GM21528 (cell line): Measurements from ENCODE around the gene WTIP.

Experiments used
- ATAC-seq: cut with Tn5 transposase; IDR thresholded peaks from one replicate; pipeline ENCODE4 v1.9.1; 2021; ENCODE audit warnings: mild to moderate bottlenecking, moderate library complexity; ENCODE audit not compliant: unreplicated experiment, low FRiP score

The WTIP gene

DNA sequence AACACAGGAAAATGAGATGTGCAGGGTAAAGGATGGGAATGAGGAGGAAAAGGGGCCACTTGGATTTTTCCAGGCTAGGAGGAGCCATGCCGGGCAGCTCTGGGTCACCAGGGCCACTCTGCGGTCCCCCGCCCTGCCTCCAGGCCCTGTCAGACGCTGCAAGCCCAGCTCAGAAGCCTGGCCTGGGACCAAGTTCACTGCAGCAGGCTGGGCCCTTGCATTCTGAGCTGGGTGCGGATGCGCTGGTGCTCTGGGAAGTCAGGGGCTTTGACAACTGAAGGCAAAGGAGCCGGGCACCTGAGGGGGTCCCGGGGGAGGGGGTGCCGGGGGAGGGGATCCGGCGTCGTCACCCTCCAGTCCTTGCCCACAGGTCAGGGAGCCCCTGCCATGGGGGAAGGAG lies 77.5 kb downstream of the WTIP start:
- ATAC-seq: no peak

DNA sequence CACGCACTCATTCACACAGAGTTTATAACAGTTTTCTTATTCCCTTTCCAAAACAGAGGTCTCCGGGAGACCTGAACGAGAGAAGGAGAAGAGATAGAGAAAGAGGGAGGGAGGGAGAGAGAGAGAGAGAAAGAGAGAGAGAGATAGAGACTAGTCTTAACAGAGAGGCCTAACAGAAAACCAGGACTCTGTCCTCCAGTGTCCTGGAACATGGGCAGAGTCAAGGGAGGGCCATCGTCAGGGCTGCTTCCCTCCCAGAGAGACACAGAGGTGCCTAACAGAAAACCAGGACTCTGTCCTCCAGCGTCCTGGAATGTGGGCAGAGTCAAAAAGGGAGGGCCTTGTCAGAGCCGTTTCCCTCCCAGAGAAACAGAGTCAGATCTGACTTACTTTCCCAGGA lies 78.7 kb downstream of the WTIP start:
- ATAC-seq: no peak
